Measurements from ENCODE around the gene IRAK4. TPM values are rescaled to one million over a fixed set of nuclear protein-coding genes. Genes with fewer than 3 reads are reported as not detected.
A peak's percentile ranks its signal among the peaks of the same experiment; 100 is the strongest.

The IRAK4 gene
- total RNA-seq, 6 experiments from 2014 or later, result 11.5 to 13.1 (median 12.0) TPM

DNA sequence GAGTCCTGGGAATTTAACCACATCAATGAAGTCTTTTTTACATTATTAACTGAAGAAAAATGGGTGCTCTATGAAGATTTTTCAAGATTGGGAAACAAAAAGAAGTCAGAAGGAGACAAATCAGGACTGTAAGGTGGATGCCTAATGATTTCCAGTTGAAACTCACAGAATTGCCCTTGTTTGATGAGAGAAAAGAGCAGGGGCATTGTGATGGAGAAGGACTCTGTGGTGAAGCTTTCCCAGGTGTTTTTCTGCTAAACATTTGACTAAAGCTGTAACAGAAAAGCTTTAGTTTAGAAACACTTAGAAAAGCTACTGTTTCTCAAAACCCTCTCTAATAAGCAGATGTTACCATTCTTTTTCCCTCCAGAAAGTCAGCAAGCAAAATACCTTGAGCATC is 5.8 kb downstream of the IRAK4 start:
- DNase-seq, result no peak
- H3K36me3 Mint-ChIP-seq (ENCODE audit: low read depth), result peaks cover 8% of the 10 kb centered on the region; the same call in 1 of the 2 replicates
- H3K27ac Mint-ChIP-seq, result no peak overlapping the region
- H3K9me3 Mint-ChIP-seq, result no peaks in the 10 kb centered on the region
- H3K4me1 Mint-ChIP-seq (ENCODE audit: low read depth), result peaks cover 24% of the 10 kb centered on the region
- no peak overlapping the region for H3K4me3 Mint-ChIP-seq
- H3K27me3 Mint-ChIP-seq (ENCODE audit: insufficient read depth), result no peaks in the 10 kb centered on the region
- TF ChIP-seq, protein P1, sequence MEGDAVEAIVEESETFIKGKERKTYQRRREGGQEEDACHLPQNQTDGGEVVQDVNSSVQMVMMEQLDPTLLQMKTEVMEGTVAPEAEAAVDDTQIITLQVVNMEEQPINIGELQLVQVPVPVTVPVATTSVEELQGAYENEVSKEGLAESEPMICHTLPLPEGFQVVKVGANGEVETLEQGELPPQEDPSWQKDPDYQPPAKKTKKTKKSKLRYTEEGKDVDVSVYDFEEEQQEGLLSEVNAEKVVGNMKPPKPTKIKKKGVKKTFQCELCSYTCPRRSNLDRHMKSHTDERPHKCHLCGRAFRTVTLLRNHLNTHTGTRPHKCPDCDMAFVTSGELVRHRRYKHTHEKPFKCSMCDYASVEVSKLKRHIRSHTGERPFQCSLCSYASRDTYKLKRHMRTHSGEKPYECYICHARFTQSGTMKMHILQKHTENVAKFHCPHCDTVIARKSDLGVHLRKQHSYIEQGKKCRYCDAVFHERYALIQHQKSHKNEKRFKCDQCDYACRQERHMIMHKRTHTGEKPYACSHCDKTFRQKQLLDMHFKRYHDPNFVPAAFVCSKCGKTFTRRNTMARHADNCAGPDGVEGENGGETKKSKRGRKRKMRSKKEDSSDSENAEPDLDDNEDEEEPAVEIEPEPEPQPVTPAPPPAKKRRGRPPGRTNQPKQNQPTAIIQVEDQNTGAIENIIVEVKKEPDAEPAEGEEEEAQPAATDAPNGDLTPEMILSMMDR (IDR thresholded peaks at IDR 0.05), result no peak

DNA sequence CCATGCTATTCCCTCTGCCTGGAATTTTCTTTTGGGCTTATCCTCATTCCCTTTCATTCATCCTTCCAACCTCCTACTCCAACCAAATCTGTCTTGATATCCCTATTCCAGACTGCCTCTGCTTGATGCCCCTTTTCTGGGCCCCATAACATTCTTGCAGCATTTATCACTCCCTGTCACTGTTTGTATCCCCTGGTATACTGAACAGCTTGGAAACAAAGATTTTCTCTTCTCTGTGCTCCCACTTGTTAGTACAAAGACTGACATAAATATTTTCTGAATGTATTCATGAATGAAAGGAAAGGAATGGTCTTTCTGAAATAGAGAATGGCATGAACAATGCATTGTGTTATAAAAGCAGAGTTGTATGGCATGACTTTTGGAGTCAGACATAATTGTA is 7.5 kb downstream of the IRAK4 start:
- H3K36me3 Mint-ChIP-seq (ENCODE audit: low read depth), result peaks cover 5% of the 10 kb centered on the region; the same call in 1 of the 2 replicates
- peak; percentile 20 for DNase-seq
- H3K4me1 Mint-ChIP-seq (ENCODE audit: low read depth), result peaks cover 12% of the 10 kb centered on the region
- no peak overlapping the region for H3K27ac Mint-ChIP-seq
- H3K4me3 Mint-ChIP-seq, result no peak overlapping the region
- H3K27me3 Mint-ChIP-seq (ENCODE audit: insufficient read depth), result no peaks in the 10 kb centered on the region
- TF ChIP-seq, protein P1 (IDR thresholded peaks at IDR 0.05), result no peak
- no peaks in the 10 kb centered on the region for H3K9me3 Mint-ChIP-seq

DNA sequence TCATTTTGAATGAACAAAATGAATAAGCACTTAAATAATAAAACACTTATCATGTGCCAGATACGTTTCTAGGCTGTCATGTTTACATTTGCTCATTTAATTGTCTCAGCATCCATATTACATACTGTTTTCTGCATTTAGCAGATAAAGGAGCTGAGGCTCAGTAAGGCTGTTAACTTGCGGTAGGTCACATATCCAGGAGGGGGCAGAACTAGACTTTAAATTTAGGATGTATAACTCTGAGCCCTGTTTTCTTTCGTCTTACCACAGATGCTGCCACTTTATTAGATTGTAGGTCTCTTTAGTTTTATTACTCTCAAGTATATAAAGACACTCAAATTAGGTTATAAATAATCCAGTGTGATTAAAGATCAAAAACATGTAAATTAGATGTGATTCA is 17.7 kb downstream of the IRAK4 start:
- TF ChIP-seq, protein P1 (IDR thresholded peaks at IDR 0.05), result peak; percentile 70
- H3K9me3 Mint-ChIP-seq, result no peaks in the 10 kb centered on the region
- no peaks in the 10 kb centered on the region for H3K27me3 Mint-ChIP-seq (ENCODE audit: insufficient read depth)
- H3K36me3 Mint-ChIP-seq (ENCODE audit: low read depth), result no peaks in the 10 kb centered on the region; the same call in 1 of the 2 replicates
- no peak overlapping the region for H3K27ac Mint-ChIP-seq
- peak; percentile 28 for DNase-seq
- H3K4me1 Mint-ChIP-seq (ENCODE audit: low read depth), result no peaks in the 10 kb centered on the region
- H3K4me3 Mint-ChIP-seq, result no peak overlapping the region

DNA sequence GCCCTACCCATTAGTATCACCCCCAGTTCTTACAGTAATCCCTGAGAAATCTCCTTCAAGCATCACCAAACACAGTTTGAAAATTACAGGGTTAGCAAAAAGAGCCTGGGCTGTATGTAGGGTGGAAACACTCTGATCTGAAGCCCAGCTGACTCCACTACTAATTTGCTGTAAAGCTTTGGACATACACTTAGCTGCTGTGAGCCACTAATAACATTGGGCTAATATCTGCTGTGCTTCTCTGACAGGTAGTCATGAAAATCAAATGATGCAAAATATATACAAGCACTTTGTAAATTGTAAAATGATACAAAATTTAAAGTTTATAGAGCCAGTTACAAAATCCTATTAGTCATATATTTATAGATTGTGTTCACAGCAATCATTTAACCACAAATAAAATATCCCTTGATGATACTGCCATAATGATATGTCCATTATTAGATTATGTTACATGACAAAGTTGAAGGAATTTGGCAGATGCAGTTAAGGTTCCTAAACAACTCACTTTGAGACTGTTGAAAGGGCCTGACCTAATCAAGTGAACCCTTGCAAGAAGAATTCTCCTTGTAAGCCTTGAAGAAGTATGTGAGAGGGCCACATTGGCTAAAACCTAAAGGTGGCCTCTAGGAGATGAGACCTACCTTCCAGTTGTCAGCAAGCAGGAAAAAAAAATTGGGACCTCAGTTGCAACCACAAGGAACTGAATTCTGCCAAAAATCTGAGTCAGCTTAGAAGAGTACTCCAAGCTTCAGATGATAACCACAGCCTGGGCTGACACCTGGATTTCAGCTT is 28.3 kb downstream of the IRAK4 start:
- Mint-ChIP-seq H3K9me3 (no peaks in the 10 kb centered on the region), H3K4me3 (no peak overlapping the region)

DNA sequence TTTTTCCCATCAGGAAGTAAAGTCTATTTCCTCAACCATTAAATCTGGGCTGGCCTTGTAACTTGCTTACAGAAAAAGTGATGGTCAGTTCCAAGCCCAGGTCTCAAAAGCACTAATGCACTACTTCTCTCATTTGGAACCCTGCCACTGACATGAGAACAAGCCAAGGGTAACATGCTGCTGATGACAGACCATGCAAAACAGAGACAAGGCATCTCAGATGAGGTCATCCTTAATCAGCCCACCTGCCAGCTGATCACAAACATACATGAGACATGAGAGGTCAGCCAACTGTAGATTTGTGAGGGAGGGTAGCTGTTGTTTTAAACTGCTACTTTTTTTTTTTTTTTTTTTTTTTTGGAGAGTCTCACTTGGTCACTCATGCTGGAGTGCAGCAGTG is 31.2 kb downstream of the IRAK4 start:
- no peaks in the 10 kb centered on the region for H3K9me3 Mint-ChIP-seq
- no peak overlapping the region for H3K27ac Mint-ChIP-seq
- H3K4me1 Mint-ChIP-seq (ENCODE audit: low read depth), result no peaks in the 10 kb centered on the region
- H3K4me3 Mint-ChIP-seq, result no peak overlapping the region
- DNase-seq, result no peak
- peaks cover 6% of the 10 kb centered on the region for H3K36me3 Mint-ChIP-seq (ENCODE audit: low read depth)
- TF ChIP-seq, protein P1 (IDR thresholded peaks at IDR 0.05), result no peak
- H3K27me3 Mint-ChIP-seq (ENCODE audit: insufficient read depth), result no peaks in the 10 kb centered on the region; the same call in 1 of the 2 replicates

More for the DNA sequence above, 28.3 kb downstream of the IRAK4 start:
- Mint-ChIP-seq H3K4me1 (ENCODE audit: low read depth) (no peaks in the 10 kb centered on the region), H3K36me3 (ENCODE audit: low read depth) (no peaks in the 10 kb centered on the region; the same call in 1 of the 2 replicates), H3K27ac (no peak overlapping the region), H3K27me3 (ENCODE audit: insufficient read depth) (no peaks in the 10 kb centered on the region; the same call in 1 of the 2 replicates)
- TF ChIP-seq, protein P1 (IDR thresholded peaks at IDR 0.05), result no peak
- DNase-seq, result no peak
